Measurements from ENCODE around the gene TNFRSF21. TPM values are rescaled to one million over a fixed set of nuclear protein-coding genes. Genes with fewer than 3 reads are reported as not detected.

Gene TNFRSF21
- total RNA-seq, 1 donor from 2014 or later, result 27.1 TPM

DNA sequence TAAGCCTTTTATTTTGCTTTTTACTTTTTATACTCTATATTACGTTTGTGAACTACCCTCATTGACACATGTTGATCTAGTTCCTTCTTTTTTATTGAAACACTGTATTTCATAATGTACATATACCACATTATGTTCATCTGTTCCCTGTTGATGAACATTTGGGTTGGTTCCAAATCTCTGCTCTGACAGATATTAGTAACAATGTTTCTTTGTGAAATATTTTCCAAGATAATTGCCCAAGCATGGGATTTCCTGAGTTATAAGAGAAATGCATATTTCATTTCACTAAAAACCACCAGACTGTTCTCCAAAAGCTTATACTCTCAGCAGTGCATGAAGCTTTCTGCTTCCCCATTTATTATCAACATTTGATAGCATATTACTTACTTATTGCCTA lies 44.2 kb upstream of the TNFRSF21 start:
- H3K27ac Mint-ChIP-seq (ENCODE audit: unreplicated experiment), result no peak overlapping the region
- no peaks in the 10 kb centered on the region for H3K9me3 Mint-ChIP-seq (ENCODE audit: unreplicated experiment)
- no peak for DNase-seq
- H3K4me1 Mint-ChIP-seq (ENCODE audit: low read depth, unreplicated experiment), result no peaks in the 10 kb centered on the region
- H3K27me3 Mint-ChIP-seq (ENCODE audit: unreplicated experiment), result no peaks in the 10 kb centered on the region
- no peak overlapping the region for H3K4me3 Mint-ChIP-seq (ENCODE audit: unreplicated experiment)
- no peaks in the 10 kb centered on the region for H3K36me3 Mint-ChIP-seq (ENCODE audit: unreplicated experiment)
- no peak for TF ChIP-seq CTCF (IDR thresholded peaks at IDR 0.05; ENCODE audit: partially characterized antibody, unreplicated experiment)

DNA sequence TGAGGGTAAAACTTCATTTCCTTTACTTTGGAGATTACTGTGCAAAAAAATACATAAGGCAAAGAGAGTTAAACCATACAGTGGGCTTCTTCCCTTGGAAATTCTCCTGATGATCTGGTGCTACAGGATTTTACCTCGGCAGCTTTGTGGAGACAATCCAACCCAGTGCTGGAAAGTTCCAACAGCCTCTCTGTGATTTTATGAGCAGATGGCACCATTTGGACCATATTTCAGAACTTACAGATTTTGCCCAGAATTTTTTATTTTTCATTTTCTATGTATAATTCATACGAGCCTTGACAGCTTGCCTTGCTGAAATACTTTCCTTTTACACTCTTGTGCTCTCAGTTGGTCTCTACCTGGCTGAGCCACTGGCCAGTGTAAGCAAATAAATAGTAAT lies 43.3 kb upstream of the TNFRSF21 start:
- Mint-ChIP-seq H3K9me3 (ENCODE audit: unreplicated experiment) (no peaks in the 10 kb centered on the region), H3K4me3 (ENCODE audit: unreplicated experiment) (no peak overlapping the region), H3K36me3 (ENCODE audit: unreplicated experiment) (no peaks in the 10 kb centered on the region), H3K4me1 (ENCODE audit: low read depth, unreplicated experiment) (no peaks in the 10 kb centered on the region), H3K27me3 (ENCODE audit: unreplicated experiment) (no peaks in the 10 kb centered on the region), H3K27ac (ENCODE audit: unreplicated experiment) (no peak overlapping the region)
- no peak for DNase-seq
- TF ChIP-seq CTCF (IDR thresholded peaks at IDR 0.05; ENCODE audit: partially characterized antibody, unreplicated experiment), result no peak

DNA sequence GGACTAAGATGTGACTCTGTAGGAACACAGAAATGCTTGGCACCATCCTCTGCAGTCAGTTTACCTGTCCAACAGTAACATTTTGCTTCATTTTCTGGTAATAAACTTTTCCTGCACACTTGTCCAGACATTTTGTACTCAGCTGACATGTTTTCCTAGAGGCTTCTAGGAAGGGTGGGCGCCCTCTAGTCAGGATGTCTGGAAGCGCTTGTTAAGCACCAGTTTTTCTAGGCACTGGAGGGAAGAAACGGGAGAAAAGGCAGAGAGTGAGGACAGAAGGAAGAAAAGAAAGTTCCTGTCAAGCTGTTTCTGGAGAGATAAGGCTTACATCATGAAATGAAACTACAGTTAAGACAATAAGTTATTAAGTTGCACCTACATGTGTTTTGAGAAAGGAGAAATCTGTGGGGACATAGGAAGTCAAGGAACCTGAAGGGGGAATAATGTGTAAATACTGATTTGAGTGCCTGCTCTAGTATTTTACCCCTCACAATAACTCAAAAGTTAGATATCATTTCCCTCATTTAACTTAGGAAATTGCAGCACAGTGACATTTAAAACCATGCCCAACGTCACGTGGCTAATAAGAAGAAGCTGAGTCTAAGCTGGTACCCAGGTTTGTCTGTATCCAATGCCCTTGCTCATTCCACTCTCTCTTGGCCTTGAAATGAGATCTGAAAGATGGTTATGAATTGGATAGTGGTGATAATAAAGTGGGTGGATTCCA lies 42.7 kb upstream of the TNFRSF21 start:
- Mint-ChIP-seq H3K27me3 (ENCODE audit: unreplicated experiment) (no peaks in the 10 kb centered on the region), H3K36me3 (ENCODE audit: unreplicated experiment) (no peaks in the 10 kb centered on the region), H3K9me3 (ENCODE audit: unreplicated experiment) (no peaks in the 10 kb centered on the region), H3K4me1 (ENCODE audit: low read depth, unreplicated experiment) (no peaks in the 10 kb centered on the region), H3K4me3 (ENCODE audit: unreplicated experiment) (no peak overlapping the region), H3K27ac (ENCODE audit: unreplicated experiment) (no peak overlapping the region)
- DNase-seq, result no peak
- no peak for TF ChIP-seq CTCF (IDR thresholded peaks at IDR 0.05; ENCODE audit: partially characterized antibody, unreplicated experiment)

GRCh38 chr6:47351621-47352020 lies 41.9 kb upstream of the TNFRSF21 start:
- no peaks in the 10 kb centered on the region for H3K4me1 Mint-ChIP-seq (ENCODE audit: low read depth, unreplicated experiment)
- no peak overlapping the region for H3K27ac Mint-ChIP-seq (ENCODE audit: unreplicated experiment)
- H3K27me3 Mint-ChIP-seq (ENCODE audit: unreplicated experiment), result no peaks in the 10 kb centered on the region

More at GRCh38 chr6:47351621-47352020, 41.9 kb upstream of the TNFRSF21 start:
- TF ChIP-seq CTCF (IDR thresholded peaks at IDR 0.05; ENCODE audit: partially characterized antibody, unreplicated experiment), result no peak
- H3K36me3 Mint-ChIP-seq (ENCODE audit: unreplicated experiment), result no peaks in the 10 kb centered on the region
- H3K4me3 Mint-ChIP-seq (ENCODE audit: unreplicated experiment), result no peak overlapping the region
- no peaks in the 10 kb centered on the region for H3K9me3 Mint-ChIP-seq (ENCODE audit: unreplicated experiment)
- no peak for DNase-seq
